Measurements from ENCODE around the gene SH2D2A. TPM values are rescaled to one million over a fixed set of nuclear protein-coding genes. Genes with fewer than 3 reads are reported as not detected.

The SH2D2A gene
- total RNA-seq, 4 donors from 2014 or later: 0.78 to 7.2 (median 2.9) TPM; not detected in 1

GRCh38 chr1:156828400-156829124, 11.9 kb upstream of the SH2D2A start:
- no peak for TF ChIP-seq POLR2A (IDR thresholded peaks at IDR 0.05)
- no peak for TF ChIP-seq CTCF (IDR thresholded peaks at IDR 0.05)
- TF ChIP-seq EP300 (IDR thresholded peaks at IDR 0.05): no peak
- H3K27me3 ChIP-seq: peaks cover 0 to 9% of the 10 kb centered on the region in 2 donors
- H3K36me3 ChIP-seq: no peaks in the 10 kb centered on the region
- no peak overlapping the region for H3K4me3 ChIP-seq
- 63 to 70% methylated on average over 18 of the region's 18 CpGs for WGBS, 2 donors
- no peaks in the 10 kb centered on the region for H3K9me3 ChIP-seq
- DNase-seq (ENCODE audit: low spot score in 2 of 2): no peak
- H3K4me1 ChIP-seq: no peaks in the 10 kb centered on the region
- no peak overlapping the region for H3K27ac ChIP-seq

GRCh38 chr1:156826630-156827029, 10.0 kb upstream of the SH2D2A start:
- DNase-seq (ENCODE audit: low spot score in 2 of 2): no peak
- Histone ChIP-seq H3K36me3 (no peaks in the 10 kb centered on the region), H3K27me3 (no peaks in the 10 kb centered on the region), H3K9me3 (no peaks in the 10 kb centered on the region), H3K4me3 (no peak overlapping the region), H3K27ac (no peak overlapping the region), H3K4me1 (no peaks in the 10 kb centered on the region)
- TF ChIP-seq POLR2A (IDR thresholded peaks at IDR 0.05): no peak
- no peak for TF ChIP-seq CTCF (IDR thresholded peaks at IDR 0.05)
- TF ChIP-seq EP300 (IDR thresholded peaks at IDR 0.05): no peak
- WGBS, 2 donors: 40 to 45% methylated on average over 1 of the region's 1 CpG

DNA sequence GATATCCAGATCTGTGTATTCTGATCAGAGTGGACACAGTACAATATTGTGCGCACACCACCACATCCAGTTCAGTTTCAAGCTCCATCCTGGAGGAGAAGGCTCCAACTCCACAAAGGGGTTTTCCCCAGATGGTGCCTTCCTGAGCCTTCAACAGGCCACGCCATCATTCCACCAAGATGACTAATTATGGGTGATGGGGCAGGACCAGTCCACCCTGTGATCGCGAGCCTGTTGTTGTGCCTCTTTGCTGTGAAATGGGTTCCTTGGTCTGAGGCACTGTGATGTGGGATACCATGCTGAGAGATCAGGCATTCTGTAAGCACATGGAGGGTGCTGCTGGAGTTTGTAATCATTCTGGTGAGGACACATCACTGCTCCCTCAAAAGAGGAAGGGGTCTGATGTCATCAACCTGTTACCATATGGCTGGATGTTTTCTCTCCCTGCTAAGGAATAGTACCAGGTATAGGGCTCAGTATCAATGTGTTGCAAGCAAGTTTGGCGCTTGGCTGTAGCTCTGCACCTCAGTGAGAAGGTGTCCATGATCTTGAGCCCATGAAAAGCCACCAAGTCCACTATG, 6.7 kb upstream of the SH2D2A start:
- H3K4me3 ChIP-seq: no peak overlapping the region
- no peak overlapping the region for H3K27ac ChIP-seq
- no peak for TF ChIP-seq CTCF (IDR thresholded peaks at IDR 0.05)
- no peak for TF ChIP-seq POLR2A (IDR thresholded peaks at IDR 0.05)
- TF ChIP-seq EP300 (IDR thresholded peaks at IDR 0.05): no peak
- WGBS, 2 donors: 89 to 98% methylated on average over 5 of the region's 5 CpGs
- no peaks in the 10 kb centered on the region for H3K36me3 ChIP-seq
- H3K4me1 ChIP-seq: no peaks in the 10 kb centered on the region
- H3K27me3 ChIP-seq: no peaks in the 10 kb centered on the region
- no peaks in the 10 kb centered on the region for H3K9me3 ChIP-seq
- DNase-seq (ENCODE audit: low spot score in 2 of 2): no peak

DNA sequence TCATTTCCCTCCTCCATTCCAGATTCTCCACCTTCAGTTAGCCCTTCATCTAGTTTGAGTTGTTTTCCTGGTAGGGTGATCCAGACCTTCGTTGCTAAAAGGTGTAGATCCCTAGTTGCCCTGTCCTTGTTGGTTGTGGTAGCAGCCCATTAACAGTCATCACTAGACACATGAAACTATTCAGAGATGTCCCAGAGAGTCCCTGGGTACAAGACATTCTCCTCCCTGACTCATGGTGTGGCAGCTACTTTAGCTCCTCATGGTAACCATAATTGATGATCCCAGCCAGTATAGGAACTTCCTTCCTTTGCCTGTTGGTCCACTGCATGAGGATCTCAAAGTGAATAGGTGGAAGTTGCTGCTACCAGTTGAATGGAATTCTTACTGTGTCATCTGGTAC, 6.0 kb upstream of the SH2D2A start:
- H3K4me1 ChIP-seq: no peaks in the 10 kb centered on the region
- DNase-seq (ENCODE audit: low spot score in 2 of 2): no peak
- H3K9me3 ChIP-seq: no peaks in the 10 kb centered on the region
- no peaks in the 10 kb centered on the region for H3K36me3 ChIP-seq
- 78 to 92% methylated on average over 1 of the region's 1 CpG for WGBS, 2 donors
- no peaks in the 10 kb centered on the region for H3K27me3 ChIP-seq
- TF ChIP-seq CTCF (IDR thresholded peaks at IDR 0.05): no peak
- TF ChIP-seq EP300 (IDR thresholded peaks at IDR 0.05): no peak
- TF ChIP-seq POLR2A (IDR thresholded peaks at IDR 0.05): no peak
- no peak overlapping the region for H3K4me3 ChIP-seq
- H3K27ac ChIP-seq: no peak overlapping the region

GRCh38 chr1:156821801-156822200, 5.2 kb upstream of the SH2D2A start:
- Histone ChIP-seq H3K4me3 (no peak overlapping the region), H3K9me3 (no peaks in the 10 kb centered on the region), H3K27ac (no peak overlapping the region), H3K36me3 (no peaks in the 10 kb centered on the region), H3K27me3 (no peaks in the 10 kb centered on the region), H3K4me1 (no peaks in the 10 kb centered on the region)
- DNase-seq (ENCODE audit: low spot score in 2 of 2): no peak
- TF ChIP-seq CTCF (IDR thresholded peaks at IDR 0.05): no peak
- no peak for TF ChIP-seq POLR2A (IDR thresholded peaks at IDR 0.05)
- no peak for TF ChIP-seq EP300 (IDR thresholded peaks at IDR 0.05)
- 58 to 64% methylated on average over 4 of the region's 4 CpGs for WGBS, 2 donors

Data from tibial nerve (tissue), 4 donors.